Muscle layer of colon (tissue), 2 donors: ENCODE measurements around the gene ANKFY1.

Experiments used
- H3K27ac ChIP-seq: one replicate; pipeline ENCODE4 v1.7.0; 2013; ENCODE audit warnings: low read depth, mild to moderate bottlenecking, low read length, moderate library complexity
- H3K27me3 ChIP-seq, 2 donors: one replicate each; pipeline ENCODE4 v1.7.0; 2013; ENCODE audit warnings: low read length in 2 of 2, mild to moderate bottlenecking in 2 of 2; ENCODE audit not compliant: insufficient read depth in 2 of 2, control insufficient read depth in 1 of 2
- H3K36me3 ChIP-seq: one replicate; pipeline ENCODE4 v1.7.0; 2013; ENCODE audit warnings: mild to moderate bottlenecking, low read length; ENCODE audit not compliant: insufficient read depth
- H3K4me1 ChIP-seq: one replicate; pipeline ENCODE4 v1.7.0; 2013; ENCODE audit warnings: mild to moderate bottlenecking, low read length; ENCODE audit not compliant: insufficient read depth
- H3K4me3 ChIP-seq, 2 donors: one replicate each; pipeline ENCODE4 v1.7.0; 2013; ENCODE audit warnings: low read length in 2 of 2, low read depth in 1 of 2, mild to moderate bottlenecking in 1 of 2, moderate library complexity in 1 of 2
- H3K9ac ChIP-seq: one replicate; pipeline ENCODE4 v1.7.0; 2013; ENCODE audit warnings: low read length
- H3K9me3 ChIP-seq: one replicate; pipeline ENCODE4 v1.7.0; 2013; ENCODE audit warnings: mild to moderate bottlenecking, low read length
- donor health status: abdominal sarcoma.
- donor health status: Adenocarcinoma of cecum.

The ANKFY1 gene

DNA sequence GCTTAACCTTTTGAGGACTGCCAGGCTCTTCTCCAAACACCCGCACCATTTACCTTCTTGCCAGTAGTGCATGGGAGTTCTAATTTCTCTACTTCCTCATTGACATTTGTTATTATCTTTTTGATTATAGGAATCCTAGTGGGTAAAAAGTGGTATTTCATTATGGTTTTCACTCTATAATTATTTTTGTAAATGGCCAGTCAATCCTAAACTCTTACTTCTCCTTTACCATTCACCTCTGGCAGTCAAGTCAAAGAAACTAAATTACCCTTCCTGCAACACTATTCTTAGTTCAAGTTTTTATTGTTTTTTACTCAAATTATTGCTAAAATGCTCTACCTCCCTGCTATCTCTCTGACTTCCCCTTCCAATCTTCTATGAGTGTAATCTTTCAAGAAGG, 29.8 kb upstream of the ANKFY1 start:
- H3K27ac ChIP-seq: no peak overlapping the region
- no peak overlapping the region for H3K9ac ChIP-seq
- no peaks in the 10 kb centered on the region for H3K4me1 ChIP-seq
- H3K36me3 ChIP-seq: peaks cover 8% of the 10 kb centered on the region
- no peaks in the 10 kb centered on the region for H3K9me3 ChIP-seq
- H3K4me3 ChIP-seq: no peak overlapping the region
- H3K27me3 ChIP-seq: no peaks in the 10 kb centered on the region

- Histone ChIP-seq H3K4me3 (no peak overlapping the region), H3K9ac (no peak overlapping the region), H3K27ac (no peak overlapping the region), H3K27me3 (no peaks in the 10 kb centered on the region), H3K4me1 (no peaks in the 10 kb centered on the region), H3K36me3 (peaks cover 13% of the 10 kb centered on the region), H3K9me3 (no peaks in the 10 kb centered on the region)
These were observed 23.9 kb upstream of the ANKFY1 start for GRCh38 chr17:4287710-4288109.

GRCh38 chr17:4276514-4276913, 12.7 kb upstream of the ANKFY1 start:
- Histone ChIP-seq H3K9me3 (no peaks in the 10 kb centered on the region), H3K27ac (no peak overlapping the region), H3K9ac (no peak overlapping the region), H3K4me3 (no peak overlapping the region), H3K4me1 (peaks cover 5% of the 10 kb centered on the region), H3K36me3 (peaks cover 12% of the 10 kb centered on the region), H3K27me3 (no peaks in the 10 kb centered on the region)

DNA sequence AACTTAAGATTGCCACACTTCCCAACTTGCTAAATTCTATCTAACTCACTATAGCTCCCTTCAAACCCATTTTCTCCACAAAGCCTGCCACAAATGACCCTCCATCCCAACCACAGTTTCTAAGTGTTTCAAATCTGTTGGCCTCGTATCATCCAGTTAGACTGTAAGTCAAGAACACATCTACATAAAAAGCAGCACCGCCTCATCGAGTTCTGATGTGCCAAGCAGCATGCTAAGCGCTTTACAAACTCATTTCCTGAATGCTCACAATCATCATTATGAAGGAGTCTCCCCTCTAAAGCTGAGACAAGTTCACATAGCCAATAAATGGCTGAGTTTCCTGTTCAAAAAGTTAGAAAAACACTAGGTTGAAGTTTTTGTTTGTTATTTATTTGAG, 9.2 kb upstream of the ANKFY1 start:
- no peak overlapping the region for H3K4me3 ChIP-seq
- H3K9ac ChIP-seq: no peak overlapping the region
- H3K9me3 ChIP-seq: no peaks in the 10 kb centered on the region
- peaks cover 9% of the 10 kb centered on the region for H3K36me3 ChIP-seq
- no peak overlapping the region for H3K27ac ChIP-seq
- peaks cover 14% of the 10 kb centered on the region for H3K4me1 ChIP-seq
- no peaks in the 10 kb centered on the region for H3K27me3 ChIP-seq

DNA sequence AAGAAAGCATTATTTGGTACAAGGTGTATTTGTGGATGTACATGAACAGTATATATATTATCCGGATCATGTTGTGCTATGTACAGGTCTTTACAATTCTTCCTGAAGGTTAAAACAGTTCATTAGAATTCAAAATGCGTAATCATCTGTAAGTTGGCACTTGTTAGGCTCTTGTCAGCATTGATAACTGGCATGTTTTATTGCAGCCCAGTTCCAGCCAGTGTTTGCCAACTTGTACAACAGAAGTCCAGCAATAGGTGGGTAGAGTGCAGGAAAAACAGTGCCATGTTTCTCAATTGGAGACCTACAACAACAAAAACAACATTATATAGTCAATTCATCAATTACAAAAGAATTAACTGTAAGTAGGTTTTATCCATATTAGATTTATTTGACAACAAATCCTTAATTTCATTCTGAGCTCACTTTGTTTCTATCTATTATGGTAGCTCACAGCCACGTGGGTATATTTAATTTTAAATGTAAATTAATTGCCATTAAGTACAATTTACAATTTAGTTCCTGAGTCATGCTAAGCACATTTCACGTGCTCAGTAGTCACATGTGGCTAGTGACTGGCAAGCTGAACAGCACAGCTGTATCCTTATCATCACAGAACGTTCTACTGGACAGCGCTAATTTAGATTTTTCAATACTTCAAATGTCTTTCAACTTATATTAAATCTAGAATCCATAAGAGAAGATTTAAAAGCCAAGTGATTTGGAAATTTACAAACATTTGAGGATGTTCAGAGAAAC, 8.6 kb upstream of the ANKFY1 start:
- Histone ChIP-seq H3K27me3 (no peaks in the 10 kb centered on the region), H3K27ac (no peak overlapping the region), H3K36me3 (peaks cover 9% of the 10 kb centered on the region), H3K4me1 (peaks cover 14% of the 10 kb centered on the region), H3K9me3 (no peaks in the 10 kb centered on the region), H3K4me3 (no peak overlapping the region), H3K9ac (no peak overlapping the region)

GRCh38 chr17:4270736-4271135, 7.0 kb upstream of the ANKFY1 start:
- H3K9ac ChIP-seq: peak overlapping the region; percentile 30
- H3K27me3 ChIP-seq: no peaks in the 10 kb centered on the region
- peaks cover 4% of the 10 kb centered on the region for H3K36me3 ChIP-seq
- peaks cover 14% of the 10 kb centered on the region for H3K4me1 ChIP-seq
- H3K9me3 ChIP-seq: no peaks in the 10 kb centered on the region
- peak overlapping the region; percentile 80 for H3K27ac ChIP-seq
- no peak overlapping the region for H3K4me3 ChIP-seq

GRCh38 chr17:4269915-4270314, 6.1 kb upstream of the ANKFY1 start:
- H3K36me3 ChIP-seq: peaks cover 4% of the 10 kb centered on the region
- H3K27ac ChIP-seq: no peak overlapping the region
- H3K27me3 ChIP-seq: no peaks in the 10 kb centered on the region
- no peaks in the 10 kb centered on the region for H3K9me3 ChIP-seq
- H3K9ac ChIP-seq: no peak overlapping the region
- H3K4me1 ChIP-seq: peaks cover 14% of the 10 kb centered on the region
- no peak overlapping the region for H3K4me3 ChIP-seq

DNA sequence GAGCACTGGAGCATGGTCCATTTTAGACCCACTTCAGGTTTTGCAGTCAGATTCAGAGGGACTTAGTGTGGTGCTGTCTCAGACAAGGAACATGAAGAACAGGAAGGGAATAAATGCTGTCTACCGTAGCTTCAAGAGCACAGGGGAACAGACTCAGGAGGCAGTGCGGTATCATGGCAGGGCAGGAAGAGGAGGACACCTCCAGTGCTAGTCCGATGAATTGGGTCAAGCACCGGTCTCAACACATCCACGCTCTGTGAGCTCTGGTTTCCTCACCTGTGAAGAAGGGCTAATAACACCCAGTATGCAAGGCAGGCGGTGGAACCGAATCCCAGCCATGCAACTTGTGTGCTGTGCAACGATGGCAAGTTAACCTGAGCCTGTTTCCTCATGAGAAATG, 3.6 kb upstream of the ANKFY1 start:
- H3K4me1 ChIP-seq: peaks cover 27% of the 10 kb centered on the region
- no peak overlapping the region for H3K9ac ChIP-seq
- no peaks in the 10 kb centered on the region for H3K27me3 ChIP-seq
- H3K36me3 ChIP-seq: peaks cover 4% of the 10 kb centered on the region
- H3K9me3 ChIP-seq: no peaks in the 10 kb centered on the region
- no peak overlapping the region for H3K4me3 ChIP-seq
- H3K27ac ChIP-seq: no peak overlapping the region

DNA sequence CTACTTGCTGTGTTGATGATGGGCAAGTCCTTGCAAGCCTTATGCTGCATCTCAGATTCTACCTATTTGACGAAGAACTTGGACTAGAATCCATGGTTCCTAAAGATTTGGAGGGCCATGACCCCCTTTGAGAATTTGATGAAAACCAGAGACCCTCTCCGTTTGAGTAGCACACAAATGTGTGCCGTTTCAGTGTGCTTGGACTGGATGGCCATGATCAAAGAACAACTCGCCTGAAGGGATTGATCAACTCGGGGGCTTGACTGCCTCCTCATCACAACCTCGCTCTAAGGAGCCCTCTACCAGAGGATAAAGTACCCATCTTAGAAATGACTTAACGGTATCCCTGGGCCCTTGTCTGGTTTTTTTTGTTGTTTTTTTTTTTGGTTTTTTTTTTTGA, 2.8 kb upstream of the ANKFY1 start:
- peaks cover 31% of the 10 kb centered on the region for H3K4me1 ChIP-seq

GRCh38 chr17:4262703-4263102, 1.1 kb downstream of the ANKFY1 start:
- peak overlapping the region; percentile 68 for H3K9ac ChIP-seq
- H3K27me3 ChIP-seq: no peaks in the 10 kb centered on the region
- peak overlapping the region; percentile 91 for H3K27ac ChIP-seq
- peaks cover 23% of the 10 kb centered on the region for H3K4me1 ChIP-seq
- no peaks in the 10 kb centered on the region for H3K9me3 ChIP-seq
- H3K36me3 ChIP-seq: peaks cover 8% of the 10 kb centered on the region
- H3K4me3 ChIP-seq: peak overlapping the region; percentile 88

More for the DNA sequence above, 2.8 kb upstream of the ANKFY1 start:
- Histone ChIP-seq H3K27ac (no peak overlapping the region), H3K9ac (no peak overlapping the region), H3K36me3 (peaks cover 4% of the 10 kb centered on the region), H3K4me3 (no peak overlapping the region), H3K27me3 (no peaks in the 10 kb centered on the region), H3K9me3 (no peaks in the 10 kb centered on the region)

DNA sequence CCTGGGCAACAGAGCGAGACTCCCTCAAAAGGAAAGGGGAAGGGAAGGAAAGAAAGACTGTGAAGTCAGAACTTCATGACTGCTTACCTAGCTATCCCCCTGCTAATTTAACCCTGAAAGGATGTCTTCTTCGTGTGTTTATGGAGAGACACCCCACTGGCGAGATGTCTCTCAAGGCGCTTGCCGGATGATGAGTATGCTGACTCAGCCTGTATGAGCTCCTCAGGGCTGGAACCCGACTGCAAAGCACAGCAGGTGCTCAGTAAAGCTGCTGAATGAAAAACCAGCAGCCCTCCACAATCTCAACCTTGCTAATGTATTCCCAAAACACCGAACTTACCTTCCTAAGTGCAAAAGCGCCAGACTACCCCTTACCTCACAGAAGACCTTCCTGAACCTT, 2.3 kb downstream of the ANKFY1 start:
- Histone ChIP-seq H3K27ac (no peak overlapping the region), H3K4me1 (peaks cover 23% of the 10 kb centered on the region), H3K4me3 (peak overlapping the region in 1 of 2 donors; percentile 88), H3K9me3 (no peaks in the 10 kb centered on the region), H3K9ac (no peak overlapping the region), H3K36me3 (peaks cover 8% of the 10 kb centered on the region), H3K27me3 (no peaks in the 10 kb centered on the region)

DNA sequence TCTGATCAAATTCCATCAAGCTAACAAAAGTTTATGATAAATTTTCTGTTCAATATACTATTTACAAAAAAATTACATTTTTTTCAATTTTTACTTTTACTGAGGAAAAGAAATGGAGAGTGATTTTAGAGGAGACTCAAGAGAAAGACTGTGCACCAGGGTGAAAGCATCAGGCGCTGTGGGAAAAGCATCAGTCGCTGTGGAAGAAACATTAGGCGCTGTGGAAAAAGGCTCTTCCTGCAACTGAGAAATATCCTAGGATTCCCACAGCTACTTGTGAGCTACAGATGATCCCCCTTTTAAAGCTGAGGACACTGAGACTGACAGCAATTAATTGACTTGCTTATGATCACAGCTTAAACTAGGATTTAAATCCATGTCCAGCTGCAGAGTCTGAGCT, 4.9 kb downstream of the ANKFY1 start:
- Histone ChIP-seq H3K9ac (no peak overlapping the region), H3K27ac (no peak overlapping the region), H3K9me3 (no peaks in the 10 kb centered on the region), H3K4me1 (peaks cover 15% of the 10 kb centered on the region), H3K4me3 (no peak overlapping the region), H3K27me3 (no peaks in the 10 kb centered on the region), H3K36me3 (peaks cover 8% of the 10 kb centered on the region)
